Hepatocyte (in vitro differentiated cells): ENCODE measurements around the gene RFNG.

Experiments
- EZH2 ChIP-seq: fragments of 200-600 bp; sonication (generic); IDR thresholded peaks from 2 replicates; pipeline ENCODE4 v1.6.1; 2016; ENCODE audit warnings: antibody characterized with exemption, mild to moderate bottlenecking, borderline replicate concordance
- TF ChIP-seq, protein P1 (sequence below): fragments of 200-600 bp; sonication (generic); IDR thresholded peaks from 2 replicates; pipeline ENCODE4 v1.5.1; 2016; ENCODE audit warnings: antibody characterized with exemption, mild to moderate bottlenecking; ENCODE audit not compliant: poor library complexity

- TF ChIP-seq, protein P1, sequence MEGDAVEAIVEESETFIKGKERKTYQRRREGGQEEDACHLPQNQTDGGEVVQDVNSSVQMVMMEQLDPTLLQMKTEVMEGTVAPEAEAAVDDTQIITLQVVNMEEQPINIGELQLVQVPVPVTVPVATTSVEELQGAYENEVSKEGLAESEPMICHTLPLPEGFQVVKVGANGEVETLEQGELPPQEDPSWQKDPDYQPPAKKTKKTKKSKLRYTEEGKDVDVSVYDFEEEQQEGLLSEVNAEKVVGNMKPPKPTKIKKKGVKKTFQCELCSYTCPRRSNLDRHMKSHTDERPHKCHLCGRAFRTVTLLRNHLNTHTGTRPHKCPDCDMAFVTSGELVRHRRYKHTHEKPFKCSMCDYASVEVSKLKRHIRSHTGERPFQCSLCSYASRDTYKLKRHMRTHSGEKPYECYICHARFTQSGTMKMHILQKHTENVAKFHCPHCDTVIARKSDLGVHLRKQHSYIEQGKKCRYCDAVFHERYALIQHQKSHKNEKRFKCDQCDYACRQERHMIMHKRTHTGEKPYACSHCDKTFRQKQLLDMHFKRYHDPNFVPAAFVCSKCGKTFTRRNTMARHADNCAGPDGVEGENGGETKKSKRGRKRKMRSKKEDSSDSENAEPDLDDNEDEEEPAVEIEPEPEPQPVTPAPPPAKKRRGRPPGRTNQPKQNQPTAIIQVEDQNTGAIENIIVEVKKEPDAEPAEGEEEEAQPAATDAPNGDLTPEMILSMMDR = no peak
- TF ChIP-seq EZH2 = no peak
Measured at GRCh38 chr17:82031303-82031884, 20.2 kb downstream of the RFNG start, which contains the start of gene RAC3.
